ACC112 (cell line): ENCODE results near the gene NLRP13.
"Not testable (repeated sequence)": the region's sequence is repeated elsewhere in the genome, so short reads cannot be mapped to it uniquely, and the experiment has no call there.

Experiments used
- H2AFZ ChIP-seq: fragments of 200-600 bp; sonication (generic); one replicate; pipeline ENCODE4 v1.6.0; 2017; ENCODE audit warnings: antibody characterized with exemption, low read length; ENCODE audit not compliant: unreplicated experiment
- H3K27ac ChIP-seq: fragments of 200-600 bp; sonication (generic); 2 replicates; pipeline ENCODE4 v1.5.1; 2014; ENCODE audit warnings: low read depth, mild to moderate bottlenecking, antibody characterized with exemption, low read length, moderate library complexity
- H3K27me3 ChIP-seq: fragments of 200-600 bp; sonication (generic); 2 replicates; pipeline ENCODE4 v1.6.1; 2014; ENCODE audit warnings: mild to moderate bottlenecking, antibody characterized with exemption, low read length, moderate library complexity, mixed read lengths; ENCODE audit not compliant: insufficient read depth
- H3K36me3 ChIP-seq: fragments of 200-600 bp; sonication (generic); 2 replicates; pipeline ENCODE4 v1.6.1; 2016; ENCODE audit warnings: mild to moderate bottlenecking, antibody characterized with exemption, low read length, moderate library complexity, mixed read lengths; ENCODE audit not compliant: insufficient read depth
- H3K4me1 ChIP-seq: fragments of 200-600 bp; sonication (generic); one replicate; pipeline ENCODE4 v1.6.1; 2016; ENCODE audit warnings: low read length, mixed read lengths; ENCODE audit not compliant: insufficient read depth, unreplicated experiment, control insufficient read depth
- H3K4me3 ChIP-seq: fragments of 200-600 bp; sonication (generic); 2 replicates; pipeline ENCODE4 v1.5.1; 2014; ENCODE audit warnings: mild to moderate bottlenecking, low read depth, low read length
- H3K79me2 ChIP-seq: fragments of 200-600 bp; sonication (generic); one replicate; pipeline ENCODE4 v1.6.0; 2016; ENCODE audit warnings: low read length; ENCODE audit not compliant: control insufficient read depth, unreplicated experiment, insufficient read depth

NLRP13 gene

GRCh38 chr19:55931936-55932386 lies at the start of gene NLRP13:
TSS of gene NLRP13 (minus strand) at chr19:55932336. CDS start at chr19:55932311, 25 bp downstream.
- no peaks in the 10 kb centered on the region for H3K4me1 ChIP-seq
- H3K27me3 ChIP-seq: no peaks in the 10 kb centered on the region
- H3K79me2 ChIP-seq: no peaks in the 10 kb centered on the region
- H2AFZ ChIP-seq: no peak within 1 kb of the TSS
- H3K36me3 ChIP-seq: no peaks in the 10 kb centered on the region
- no peak within 1 kb of the TSS for H3K27ac ChIP-seq
- no peak within 1 kb of the TSS for H3K4me3 ChIP-seq

GRCh38 chr19:55980415-55980814 lies 48.3 kb upstream of the NLRP13 start:
- Histone ChIP-seq H3K27me3 (no peaks in the 10 kb centered on the region), H3K27ac (no peak overlapping the region), H2AFZ (no peak overlapping the region), H3K4me1 (no peaks in the 10 kb centered on the region), H3K4me3 (no peak overlapping the region), H3K79me2 (no peaks in the 10 kb centered on the region), H3K36me3 (no peaks in the 10 kb centered on the region)

GRCh38 chr19:55973982-55974381 lies 41.8 kb upstream of the NLRP13 start:
- Histone ChIP-seq H3K36me3 (no peaks in the 10 kb centered on the region), H3K27ac (no peak overlapping the region), H3K27me3 (no peaks in the 10 kb centered on the region), H3K4me1 (no peaks in the 10 kb centered on the region), H3K4me3 (no peak overlapping the region), H3K79me2 (no peaks in the 10 kb centered on the region), H2AFZ (no peak overlapping the region)

- no peak overlapping the region for H2AFZ ChIP-seq
- H3K27me3 ChIP-seq: no peaks in the 10 kb centered on the region
- H3K79me2 ChIP-seq: no peaks in the 10 kb centered on the region
Observed at GRCh38 chr19:55962186-55962585, 30.1 kb upstream of the NLRP13 start.

GRCh38 chr19:55959996-55960675 lies 28.0 kb upstream of the NLRP13 start:
- Histone ChIP-seq H3K4me3 (no peak overlapping the region), H3K27me3 (no peaks in the 10 kb centered on the region), H3K79me2 (no peaks in the 10 kb centered on the region)

More at GRCh38 chr19:55962186-55962585, 30.1 kb upstream of the NLRP13 start:
- Histone ChIP-seq H3K4me3 (no peak overlapping the region), H3K4me1 (no peaks in the 10 kb centered on the region), H3K27ac (no peak overlapping the region), H3K36me3 (no peaks in the 10 kb centered on the region)

GRCh38 chr19:55958356-55958755 lies 26.2 kb upstream of the NLRP13 start:
- no peak overlapping the region for H3K4me3 ChIP-seq

More at GRCh38 chr19:55959996-55960675, 28.0 kb upstream of the NLRP13 start:
- H3K36me3 ChIP-seq: no peaks in the 10 kb centered on the region
- no peak overlapping the region for H3K27ac ChIP-seq
- no peak overlapping the region for H2AFZ ChIP-seq
- no peaks in the 10 kb centered on the region for H3K4me1 ChIP-seq

GRCh38 chr19:55956431-55956830 lies 24.3 kb upstream of the NLRP13 start:
- Histone ChIP-seq H3K79me2 (no peaks in the 10 kb centered on the region), H3K36me3 (no peaks in the 10 kb centered on the region), H3K4me3 (no peak overlapping the region), H3K4me1 (no peaks in the 10 kb centered on the region), H3K27ac (no peak overlapping the region), H3K27me3 (no peaks in the 10 kb centered on the region), H2AFZ (no peak overlapping the region)

More at GRCh38 chr19:55958356-55958755, 26.2 kb upstream of the NLRP13 start:
- Histone ChIP-seq H3K27me3 (no peaks in the 10 kb centered on the region), H3K79me2 (no peaks in the 10 kb centered on the region), H3K36me3 (no peaks in the 10 kb centered on the region), H2AFZ (no peak overlapping the region), H3K27ac (no peak overlapping the region), H3K4me1 (no peaks in the 10 kb centered on the region)

- H3K36me3 ChIP-seq, H3K27me3 ChIP-seq, H2AFZ ChIP-seq, H3K4me3 ChIP-seq, H3K27ac ChIP-seq, H3K79me2 ChIP-seq, H3K4me1 ChIP-seq: not testable (repeated sequence)
Observed at GRCh38 chr19:55950566-55950965, 18.4 kb upstream of the NLRP13 start.

GRCh38 chr19:55947532-55947931 lies 15.4 kb upstream of the NLRP13 start, which contains the start of gene NLRP8:
TSS of gene NLRP8 (plus strand) at chr19:55947832.
- Histone ChIP-seq H3K4me3 (no peak within 1 kb of the TSS), H3K79me2 (no peaks in the 10 kb centered on the region), H3K27ac (no peak within 1 kb of the TSS), H3K36me3 (no peaks in the 10 kb centered on the region), H3K4me1 (no peaks in the 10 kb centered on the region), H3K27me3 (no peaks in the 10 kb centered on the region), H2AFZ (no peak within 1 kb of the TSS)

GRCh38 chr19:55940306-55940705 lies 8.2 kb upstream of the NLRP13 start:
- H3K79me2 ChIP-seq: no peaks in the 10 kb centered on the region
- no peaks in the 10 kb centered on the region for H3K36me3 ChIP-seq
- no peak overlapping the region for H3K27ac ChIP-seq
- no peak overlapping the region for H2AFZ ChIP-seq
- no peaks in the 10 kb centered on the region for H3K27me3 ChIP-seq
- no peak overlapping the region for H3K4me3 ChIP-seq
- no peaks in the 10 kb centered on the region for H3K4me1 ChIP-seq

- no peaks in the 10 kb centered on the region for H3K79me2 ChIP-seq
- no peaks in the 10 kb centered on the region for H3K27me3 ChIP-seq
- no peaks in the 10 kb centered on the region for H3K4me1 ChIP-seq
- no peak overlapping the region for H3K27ac ChIP-seq
- no peak overlapping the region for H2AFZ ChIP-seq
- no peaks in the 10 kb centered on the region for H3K36me3 ChIP-seq
- no peak overlapping the region for H3K4me3 ChIP-seq
Observed at GRCh38 chr19:55939206-55939605, 7.1 kb upstream of the NLRP13 start.
